Keratinocyte (primary cell): ENCODE measurements around the gene ADH7. TPM values are rescaled to one million over a fixed set of nuclear protein-coding genes. Genes with fewer than 3 reads are reported as not detected.

ENCODE experiments used
- DNase-seq: peaks from one replicate; pipeline ENCODE4 v3.0.0-alpha.2; 2011; ENCODE audit warnings: low read depth, missing footprints, low spot score
- FAIRE-seq: peaks from 2 replicates; lab custom pipeline; 2011; peaks lifted over from hg19 to GRCh38; lab: Jason Lieb, UNC
- H2AFZ ChIP-seq: 2 replicates; pipeline ENCODE4 v1.6.0; 2012; ENCODE audit warnings: low read length, control low read depth, inconsistent platforms; ENCODE audit not compliant: control insufficient read depth
- H3K27ac ChIP-seq: 2 replicates; pipeline ENCODE4 v1.5.1; 2011; ENCODE audit warnings: low read length; ENCODE audit not compliant: control insufficient read depth, insufficient read depth
- H3K27me3 ChIP-seq: 3 replicates; pipeline ENCODE4 v1.6.0; 2011; ENCODE audit warnings: low read length; ENCODE audit not compliant: control insufficient read depth, insufficient read depth; ENCODE audit errors: extremely low read depth
- H3K36me3 ChIP-seq, 2 experiments: 2 replicates in 1 of 2; 3 replicates in 1 of 2; pipeline ENCODE4 v1.5.1; 2011; ENCODE audit warnings: low read length in 2 of 2, mild to moderate bottlenecking in 1 of 2; ENCODE audit not compliant: control insufficient read depth in 2 of 2, insufficient read depth in 2 of 2; ENCODE audit errors: extremely low read depth in 1 of 2
- H3K4me1 ChIP-seq: 3 replicates; pipeline ENCODE4 v1.5.1; 2011; ENCODE audit warnings: low read length; ENCODE audit not compliant: control insufficient read depth, insufficient read depth; ENCODE audit errors: extremely low read depth
- H3K4me2 ChIP-seq: 3 replicates; pipeline ENCODE4 v1.6.0; 2011; ENCODE audit warnings: low read depth, low read length; ENCODE audit not compliant: control insufficient read depth, insufficient read depth; ENCODE audit errors: extremely low read depth
- H3K4me3 ChIP-seq, 3 experiments: fragments of 200-600 bp in 1 of 3; sonication (generic) in 1 of 3; 2 replicates in 2 of 3; 3 replicates in 1 of 3; pipeline ENCODE4 v1.5.1; 2011 to 2016; ENCODE audit warnings: low read length in 3 of 3, mild to moderate bottlenecking in 3 of 3, control low read depth in 2 of 3, inconsistent platforms in 1 of 3, low read depth in 1 of 3, mixed read lengths in 1 of 3, mixed run types in 1 of 3, moderate library complexity in 1 of 3; ENCODE audit not compliant: control insufficient read depth in 2 of 3, insufficient read depth in 2 of 3; ENCODE audit errors: extremely low read depth in 1 of 3
- H3K79me2 ChIP-seq: 2 replicates; pipeline ENCODE4 v1.6.0; 2012; ENCODE audit warnings: low read length; ENCODE audit not compliant: control insufficient read depth, insufficient read depth
- H3K9ac ChIP-seq: 3 replicates; pipeline ENCODE4 v1.6.0; 2011; ENCODE audit warnings: low read length; ENCODE audit not compliant: control insufficient read depth, insufficient read depth; ENCODE audit errors: extremely low read depth
- H3K9me1 ChIP-seq: 3 replicates; pipeline ENCODE4 v1.6.0; 2011; ENCODE audit warnings: low read length; ENCODE audit not compliant: control insufficient read depth, insufficient read depth; ENCODE audit errors: extremely low read depth
- H3K9me3 ChIP-seq: 2 replicates; pipeline ENCODE4 v1.5.1; 2012; ENCODE audit warnings: low read depth, low read length; ENCODE audit not compliant: control insufficient read depth
- H4K20me1 ChIP-seq: 3 replicates; pipeline ENCODE4 v1.6.0; 2011; ENCODE audit warnings: low read length; ENCODE audit not compliant: control insufficient read depth, insufficient read depth; ENCODE audit errors: extremely low read depth
- EZH2 ChIP-seq: IDR thresholded peaks from one replicate; pipeline ENCODE4 v1.6.1; 2012; ENCODE audit warnings: inconsistent platforms, mild to moderate bottlenecking, low read length, moderate library complexity
- dilution Hi-C: fragments of 300-500 bp; cut with MboI; formaldehyde crosslinking; loops from one replicate; pipeline ENCODE4 v1.7.0; 2020; ENCODE audit warnings: low sequenced_read_pairs; ENCODE audit not compliant: extremely low pct_ligation_motif_present
- polyA plus RNA-seq, 5 experiments: library from polyadenylated mRNA; depleted of rRNA in 3 of 5; stranded (reverse) in 3 of 5; stranded (forward) in 1 of 5; unstranded in 1 of 5; fragments of >200 nt; gene quantifications; 1 replicate in 1 of 5; 2 replicates in 3 of 5; 3 replicates in 1 of 5; pipeline versions ENCODE4 v1.2.1 to v1.2.3, GENCODE V29; 2011 to 2012; ENCODE audit warnings: missing spikeins in 2 of 5, low read depth in 1 of 5, low replicate concordance in 1 of 5
- TF ChIP-seq, protein P1 (sequence below), 3 experiments: IDR thresholded peaks in 1 of 3; conservative IDR thresholded peaks in 1 of 3; optimal IDR thresholded peaks in 1 of 3; 2 replicates in 2 of 3; 3 replicates in 1 of 3; pipeline versions ENCODE3 to v1.5.1; 2011; ENCODE audit warnings: low read length in 3 of 3, mild to moderate bottlenecking in 3 of 3, moderate library complexity in 2 of 3, control low read depth in 1 of 3, inconsistent platforms in 1 of 3; ENCODE audit not compliant: insufficient read depth in 2 of 3; ENCODE audit errors: extremely low read depth in 1 of 3

The ADH7 gene
- polyA plus RNA-seq, 1 donor (not counting 4 experiments of a cell fraction or from before 2014, with no cell fraction given) = 0.56 TPM

DNA sequence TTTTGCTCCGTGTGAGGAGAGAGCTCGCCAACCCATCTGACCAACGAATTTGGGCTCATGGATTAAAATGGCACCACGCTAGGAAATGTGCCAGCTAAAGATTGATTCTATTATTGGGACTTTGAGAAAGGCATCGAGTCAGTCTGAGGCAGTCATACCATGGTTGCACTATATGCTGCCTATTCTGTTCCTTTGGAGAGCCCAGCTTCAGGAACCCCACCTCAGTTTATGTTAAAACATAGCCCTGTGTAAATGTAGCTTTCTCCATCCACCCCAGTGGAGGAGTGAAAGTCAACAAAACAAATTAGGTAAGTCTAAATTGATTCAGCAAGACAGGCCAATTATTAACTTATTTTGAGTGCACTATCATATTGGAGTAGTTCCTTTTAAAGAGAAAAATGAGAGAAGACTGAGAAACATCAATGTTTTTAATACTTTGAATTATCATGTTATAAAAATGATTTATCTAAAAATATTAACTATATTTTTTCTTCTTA lies 24.5 kb upstream of the ADH7 start:
- peak overlapping the region; percentile 97 for H3K27ac ChIP-seq
- H3K36me3 ChIP-seq = no peaks in the 10 kb centered on the region
- H4K20me1 ChIP-seq = no peaks in the 10 kb centered on the region
- H3K9ac ChIP-seq = peak overlapping the region; percentile 76
- H3K79me2 ChIP-seq = no peaks in the 10 kb centered on the region
- H3K4me3 ChIP-seq = peak overlapping the region in 2 of 3 experiments; percentile 57 to 58
- peaks cover 34% of the 10 kb centered on the region for H3K4me1 ChIP-seq
- DNase-seq (no peak), FAIRE-seq (no peak)
- H3K9me1 ChIP-seq = no peaks in the 10 kb centered on the region
- H3K4me2 ChIP-seq = peak overlapping the region; percentile 85
- dilution Hi-C loops = no loop called here
- TF ChIP-seq, protein P1, sequence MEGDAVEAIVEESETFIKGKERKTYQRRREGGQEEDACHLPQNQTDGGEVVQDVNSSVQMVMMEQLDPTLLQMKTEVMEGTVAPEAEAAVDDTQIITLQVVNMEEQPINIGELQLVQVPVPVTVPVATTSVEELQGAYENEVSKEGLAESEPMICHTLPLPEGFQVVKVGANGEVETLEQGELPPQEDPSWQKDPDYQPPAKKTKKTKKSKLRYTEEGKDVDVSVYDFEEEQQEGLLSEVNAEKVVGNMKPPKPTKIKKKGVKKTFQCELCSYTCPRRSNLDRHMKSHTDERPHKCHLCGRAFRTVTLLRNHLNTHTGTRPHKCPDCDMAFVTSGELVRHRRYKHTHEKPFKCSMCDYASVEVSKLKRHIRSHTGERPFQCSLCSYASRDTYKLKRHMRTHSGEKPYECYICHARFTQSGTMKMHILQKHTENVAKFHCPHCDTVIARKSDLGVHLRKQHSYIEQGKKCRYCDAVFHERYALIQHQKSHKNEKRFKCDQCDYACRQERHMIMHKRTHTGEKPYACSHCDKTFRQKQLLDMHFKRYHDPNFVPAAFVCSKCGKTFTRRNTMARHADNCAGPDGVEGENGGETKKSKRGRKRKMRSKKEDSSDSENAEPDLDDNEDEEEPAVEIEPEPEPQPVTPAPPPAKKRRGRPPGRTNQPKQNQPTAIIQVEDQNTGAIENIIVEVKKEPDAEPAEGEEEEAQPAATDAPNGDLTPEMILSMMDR (optimal IDR thresholded peaks at IDR 0.05 in 1 of 3, IDR thresholded peaks at IDR 0.05 in 1 of 3, conservative IDR thresholded peaks at IDR 0.05 in 1 of 3; ENCODE audit: extremely low read depth in 1 of 3, insufficient read depth in 2 of 3, low read length in 3 of 3) = no peak
- TF ChIP-seq EZH2 = no peak
- peak overlapping the region; percentile 83 for H2AFZ ChIP-seq
- no peaks in the 10 kb centered on the region for H3K27me3 ChIP-seq
- H3K9me3 ChIP-seq = no peaks in the 10 kb centered on the region

DNA sequence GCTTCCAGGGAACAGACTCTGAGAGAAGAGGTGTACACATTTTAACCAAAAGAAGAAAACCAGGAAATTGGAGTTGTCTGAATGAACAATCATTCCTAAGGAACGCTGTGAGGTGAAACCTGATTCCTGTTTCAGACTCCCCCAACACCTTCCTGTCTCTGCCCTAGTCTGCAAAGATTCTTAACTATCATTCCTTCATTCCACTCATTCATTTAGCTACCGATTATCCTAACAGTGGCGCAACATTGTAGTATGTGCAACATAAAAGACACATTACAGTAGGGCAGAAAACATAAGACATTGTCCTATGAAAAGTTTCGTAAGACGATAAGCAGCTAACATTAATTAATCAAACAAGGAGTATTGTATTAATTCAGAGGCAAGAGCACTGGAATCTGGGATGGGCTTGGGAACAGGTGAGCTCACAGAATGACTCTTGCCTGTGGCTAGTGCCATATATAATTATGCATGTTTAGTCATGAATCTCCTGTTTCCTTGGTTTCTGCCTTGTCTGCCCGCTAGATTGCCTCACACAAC lies 23.8 kb upstream of the ADH7 start:
- no peaks in the 10 kb centered on the region for H3K9me3 ChIP-seq
- no peaks in the 10 kb centered on the region for H3K36me3 ChIP-seq
- H3K9ac ChIP-seq = peak overlapping the region; percentile 76
- no peaks in the 10 kb centered on the region for H3K79me2 ChIP-seq
- no peaks in the 10 kb centered on the region for H3K9me1 ChIP-seq
- H3K4me2 ChIP-seq = peak overlapping the region; percentile 85
- DNase-seq (peak; percentile 85), FAIRE-seq (peak; percentile 98)
- no peaks in the 10 kb centered on the region for H4K20me1 ChIP-seq
- no peaks in the 10 kb centered on the region for H3K27me3 ChIP-seq
- H3K27ac ChIP-seq = peak overlapping the region; percentile 97
- TF ChIP-seq, protein P1 (optimal IDR thresholded peaks at IDR 0.05 in 1 of 3, IDR thresholded peaks at IDR 0.05 in 1 of 3, conservative IDR thresholded peaks at IDR 0.05 in 1 of 3; ENCODE audit: extremely low read depth in 1 of 3, insufficient read depth in 2 of 3, low read length in 3 of 3) = no peak
- no peak for TF ChIP-seq EZH2
- peaks cover 34% of the 10 kb centered on the region for H3K4me1 ChIP-seq
- peak overlapping the region; percentile 83 for H2AFZ ChIP-seq
- dilution Hi-C loops = no loop called here
- H3K4me3 ChIP-seq = peak overlapping the region in 2 of 3 experiments; percentile 57 to 58
